Left lung (tissue), 10 donors: ENCODE data around the gene NANOG. TPM values are rescaled to one million over a fixed set of nuclear protein-coding genes. Genes with fewer than 3 reads are reported as not detected.
A peak's percentile ranks its signal among the peaks of the same experiment; 100 is the strongest.
"Not testable (repeated sequence)": the region's sequence is repeated elsewhere in the genome, so short reads cannot be mapped to it uniquely, and the experiment has no call there.

Source experiments
- ATAC-seq: fragments of 200-7000 bp; cut with Tn5 transposase; one replicate; pipeline ENCODE4 v1.9.1; 2020; ENCODE audit warnings: moderate library complexity
- DNase-seq, 4 donors: peaks; one replicate each; pipeline ENCODE4 v3.0.0-alpha.2; 2013 to 2020
- H3K27ac ChIP-seq, 2 donors: fragments of 200-600 bp; sonication (generic) in 1 of 2; one replicate each; pipeline versions ENCODE4 v1.5.0 to v1.8.0; 2020 to 2021
- H3K27me3 ChIP-seq, 2 donors: fragments of 200-600 bp; sonication (generic) in 1 of 2; one replicate each; pipeline versions ENCODE4 v1.5.0 to v1.8.0; 2020 to 2021
- H3K36me3 ChIP-seq, 2 donors: fragments of 200-600 bp; sonication (generic) in 1 of 2; one replicate each; pipeline versions ENCODE4 v1.5.0 to v1.8.0; 2020 to 2021
- H3K4me1 ChIP-seq, 2 donors: fragments of 200-600 bp; one replicate each; pipeline ENCODE4 v1.8.0; 2021
- H3K4me3 ChIP-seq, 2 donors: fragments of 200-600 bp; sonication (generic) in 1 of 2; one replicate each; pipeline versions ENCODE4 v1.5.0 to v1.8.0; 2020 to 2021; ENCODE audit warnings: mild to moderate bottlenecking in 1 of 2
- H3K9me3 ChIP-seq, 2 donors: fragments of 200-600 bp; sonication (generic) in 1 of 2; one replicate each; pipeline versions ENCODE4 v1.5.0 to v1.8.0; 2020 to 2021
- intact Hi-C, 2 donors: fragments of 100-400 bp; cut with DNase I; formaldehyde crosslinking; loops; one replicate each; pipeline versions ENCODE4 v1.11.2 to v1.14.2; 2022
- polyA plus RNA-seq, 6 donors: library from polyadenylated mRNA; unstranded; fragments of 120-200 nt; gene quantifications; one replicate each; pipeline ENCODE4 v1.2.1, GENCODE V29; 2013; ENCODE audit not compliant: insufficient read length in 6 of 6
- total RNA-seq, 2 donors: library from RNA; stranded (reverse); fragmentation: NEBNext Ultra II Directional; extraction: Animal tissue kit (Norgen Biotek cat#: 25700); gene quantifications; one replicate each; pipeline ENCODE4 v1.2.1, GENCODE V29; 2021
- TF ChIP-seq, protein P1 (sequence below), 2 donors: fragments of 200-600 bp; sonication (generic) in 1 of 2; IDR thresholded peaks; one replicate each; pipeline versions ENCODE4 v1.5.0 to v1.8.0; 2021; ENCODE audit warnings: antibody characterized with exemption in 2 of 2
- donor health status: DM: no; HTN: yes; CAD: no.
- donor health status: DM: no; HTN: no; CAD: no.

The NANOG gene
- total and polyA plus RNA-seq, 8 donors, result 0.06 to 0.39 (median 0.20) TPM

DNA sequence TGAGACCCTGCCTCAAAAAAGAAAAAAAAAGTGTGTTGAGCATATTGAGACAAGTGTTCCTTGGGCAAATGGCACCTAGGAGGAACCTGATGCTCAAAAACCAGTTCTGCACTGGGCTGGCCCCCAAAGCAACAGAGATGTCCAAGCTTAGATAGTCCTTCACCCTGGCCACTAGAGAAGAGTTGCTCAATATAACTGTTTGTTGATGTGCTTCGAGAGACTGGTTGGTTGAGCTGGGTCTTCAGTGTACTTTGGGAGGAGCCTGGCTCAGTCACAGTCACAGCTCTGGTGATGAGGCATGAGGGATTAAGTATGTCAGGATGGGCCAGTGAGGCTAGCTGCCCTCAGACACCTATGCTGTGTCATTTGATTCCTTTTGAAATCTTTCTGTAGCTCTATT is 45.5 kb downstream of the NANOG start:
- no peak for DNase-seq
- H3K36me3 ChIP-seq, result no peaks in the 10 kb centered on the region

GRCh38 chr12:7835116-7835515 is 45.9 kb downstream of the NANOG start:
- no peaks in the 10 kb centered on the region for H3K9me3 ChIP-seq
- H3K27me3 ChIP-seq, result no peaks in the 10 kb centered on the region
- DNase-seq (peak in 1 of 4 donors; percentile 76), ATAC-seq (no peak)
- H3K27ac ChIP-seq, result peak overlapping the region in 1 of 2 donors; percentile 59
- intact Hi-C loops, result no loop called here
- peaks cover 0 to 8% of the 10 kb centered on the region in 2 donors for H3K4me1 ChIP-seq
- H3K4me3 ChIP-seq, result no peak overlapping the region
- TF ChIP-seq, protein P1, sequence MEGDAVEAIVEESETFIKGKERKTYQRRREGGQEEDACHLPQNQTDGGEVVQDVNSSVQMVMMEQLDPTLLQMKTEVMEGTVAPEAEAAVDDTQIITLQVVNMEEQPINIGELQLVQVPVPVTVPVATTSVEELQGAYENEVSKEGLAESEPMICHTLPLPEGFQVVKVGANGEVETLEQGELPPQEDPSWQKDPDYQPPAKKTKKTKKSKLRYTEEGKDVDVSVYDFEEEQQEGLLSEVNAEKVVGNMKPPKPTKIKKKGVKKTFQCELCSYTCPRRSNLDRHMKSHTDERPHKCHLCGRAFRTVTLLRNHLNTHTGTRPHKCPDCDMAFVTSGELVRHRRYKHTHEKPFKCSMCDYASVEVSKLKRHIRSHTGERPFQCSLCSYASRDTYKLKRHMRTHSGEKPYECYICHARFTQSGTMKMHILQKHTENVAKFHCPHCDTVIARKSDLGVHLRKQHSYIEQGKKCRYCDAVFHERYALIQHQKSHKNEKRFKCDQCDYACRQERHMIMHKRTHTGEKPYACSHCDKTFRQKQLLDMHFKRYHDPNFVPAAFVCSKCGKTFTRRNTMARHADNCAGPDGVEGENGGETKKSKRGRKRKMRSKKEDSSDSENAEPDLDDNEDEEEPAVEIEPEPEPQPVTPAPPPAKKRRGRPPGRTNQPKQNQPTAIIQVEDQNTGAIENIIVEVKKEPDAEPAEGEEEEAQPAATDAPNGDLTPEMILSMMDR (IDR thresholded peaks at IDR 0.05), result no peak
- H3K36me3 ChIP-seq, result no peaks in the 10 kb centered on the region

More for the DNA sequence above, 45.5 kb downstream of the NANOG start:
- intact Hi-C loops, result no loop called here
- TF ChIP-seq, protein P1 (IDR thresholded peaks at IDR 0.05), result no peak
- Histone ChIP-seq H3K4me3 (no peak overlapping the region), H3K27me3 (no peaks in the 10 kb centered on the region), H3K4me1 (peaks cover 0 to 8% of the 10 kb centered on the region in 2 donors), H3K9me3 (no peaks in the 10 kb centered on the region), H3K27ac (peak overlapping the region in 1 of 2 donors; percentile 59)
- no peak for ATAC-seq

DNA sequence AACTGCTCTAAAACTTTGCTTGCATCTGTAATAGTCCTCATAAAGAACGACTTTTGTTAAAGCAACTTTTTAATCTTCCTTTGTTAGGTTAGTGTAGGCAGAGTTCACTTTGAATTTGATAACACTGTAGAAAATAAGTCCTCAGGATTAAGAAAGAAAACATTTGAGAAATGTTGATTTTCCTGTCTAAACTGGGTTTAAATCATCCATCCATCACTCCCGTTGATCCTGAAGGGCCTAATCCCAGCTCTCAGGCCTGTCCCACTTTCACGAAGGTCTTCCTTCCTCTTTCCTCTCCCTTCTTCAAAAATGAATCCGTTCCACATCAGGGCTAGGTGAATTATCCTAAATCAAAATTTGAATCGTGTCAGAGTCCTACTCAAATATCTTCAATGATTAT is 46.6 kb downstream of the NANOG start:
- DNase-seq (no peak), ATAC-seq (no peak)
- TF ChIP-seq, protein P1 (IDR thresholded peaks at IDR 0.05), result no peak
- Histone ChIP-seq H3K27me3 (no peaks in the 10 kb centered on the region), H3K4me1 (peaks cover 0 to 8% of the 10 kb centered on the region in 2 donors), H3K36me3 (no peaks in the 10 kb centered on the region), H3K4me3 (no peak overlapping the region), H3K27ac (peak overlapping the region in 1 of 2 donors; percentile 61), H3K9me3 (no peaks in the 10 kb centered on the region)
- intact Hi-C loops, result no loop called here

DNA sequence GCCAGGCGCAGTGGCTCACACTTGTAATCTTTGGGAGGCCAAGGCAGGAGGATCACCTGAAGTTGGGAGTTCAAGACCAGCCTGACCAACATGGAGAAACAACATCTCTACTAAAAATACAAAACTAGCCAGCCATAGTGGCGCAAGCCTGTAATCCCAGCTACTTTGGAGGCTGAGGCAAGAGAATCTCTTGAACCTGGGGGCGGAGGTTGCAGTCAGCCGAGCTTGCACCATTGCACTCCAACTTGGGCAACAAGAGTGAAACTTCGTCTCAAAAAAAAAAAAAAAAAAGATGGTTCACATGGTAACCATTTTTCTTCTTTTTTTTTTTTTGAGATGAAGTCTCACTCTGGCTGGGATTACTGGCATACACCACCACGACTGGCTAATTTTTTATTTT is 48.2 kb downstream of the NANOG start:
- DNase-seq (peak in 2 of 4 donors; percentile 56 to 89), ATAC-seq (no peak)
- no peaks in the 10 kb centered on the region for H3K9me3 ChIP-seq
- H3K4me3 ChIP-seq, result no peak overlapping the region
- TF ChIP-seq, protein P1 (IDR thresholded peaks at IDR 0.05), result no peak
- H3K27ac ChIP-seq, result peak overlapping the region in 1 of 2 donors; percentile 74
- H3K4me1 ChIP-seq, result peaks cover 0 to 8% of the 10 kb centered on the region in 2 donors
- H3K36me3 ChIP-seq, result no peaks in the 10 kb centered on the region
- H3K27me3 ChIP-seq, result no peaks in the 10 kb centered on the region
- intact Hi-C loops, result no loop called here

DNA sequence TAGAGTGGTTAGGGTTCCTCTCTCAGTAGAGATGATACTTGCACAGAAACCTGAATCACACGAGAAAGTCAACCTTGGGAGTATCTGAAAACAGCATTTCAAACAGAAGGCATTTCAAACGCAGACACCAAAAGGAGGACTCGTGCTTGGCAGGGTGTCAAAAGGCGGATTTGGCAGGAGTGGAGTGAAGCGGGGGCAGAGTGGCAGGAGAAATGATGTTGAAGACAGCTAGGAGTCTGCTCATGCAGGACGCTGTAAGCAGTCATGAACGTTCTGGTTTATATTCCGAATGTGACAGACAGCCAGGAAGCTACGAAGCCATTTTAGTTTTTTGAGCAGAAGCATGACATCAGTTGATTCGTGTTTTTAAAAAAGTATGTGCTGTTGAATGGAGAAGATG is 50.0 kb downstream of the NANOG start:
- H3K4me3 ChIP-seq, H3K27ac ChIP-seq, H3K27me3 ChIP-seq, H3K36me3 ChIP-seq, intact Hi-C loops, H3K4me1 ChIP-seq, H3K9me3 ChIP-seq: not testable (repeated sequence)
- DNase-seq, result peak in 1 of 4 donors; percentile 13
- peak; percentile 26 for ATAC-seq

- H3K27me3 ChIP-seq, H3K36me3 ChIP-seq, intact Hi-C loops, H3K4me3 ChIP-seq, ATAC-seq, H3K27ac ChIP-seq, H3K4me1 ChIP-seq, H3K9me3 ChIP-seq, DNase-seq: not testable (repeated sequence)
These were observed 50.6 kb downstream of the NANOG start for GRCh38 chr12:7839848-7840247.

- DNase-seq, intact Hi-C loops, H3K4me1 ChIP-seq, H3K9me3 ChIP-seq, H3K36me3 ChIP-seq, H3K27me3 ChIP-seq, H3K4me3 ChIP-seq, ATAC-seq: not testable (repeated sequence)
- H3K27ac ChIP-seq, result peak overlapping the region in 1 of 2 donors; percentile 76
These were observed 53.2 kb downstream of the NANOG start for GRCh38 chr12:7842444-7842843.

GRCh38 chr12:7843149-7843548 is 53.9 kb downstream of the NANOG start:
- DNase-seq, H3K4me3 ChIP-seq, H3K36me3 ChIP-seq, intact Hi-C loops, H3K27me3 ChIP-seq, H3K4me1 ChIP-seq, H3K9me3 ChIP-seq: not testable (repeated sequence)
- peak; percentile 63 for ATAC-seq
- peak overlapping the region in 1 of 2 donors; percentile 76 for H3K27ac ChIP-seq

DNA sequence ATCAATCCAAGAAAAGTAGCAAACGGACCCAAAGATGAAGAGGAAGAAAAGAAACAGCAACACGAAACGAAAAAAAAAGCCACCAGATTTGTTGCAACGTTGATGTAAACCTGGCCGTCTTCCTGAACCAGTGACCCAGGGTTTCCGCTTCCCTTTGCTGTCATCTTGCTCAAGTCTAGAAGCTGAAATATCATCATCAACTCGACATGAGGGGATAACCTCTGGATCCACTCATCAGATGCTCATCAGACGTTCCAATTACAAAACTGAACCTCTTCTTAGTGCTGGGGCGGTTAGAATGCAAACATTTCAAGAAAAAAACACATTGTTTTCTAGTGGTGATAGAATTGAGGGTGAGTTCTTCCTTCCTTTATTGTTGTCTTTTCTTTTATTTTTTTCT is 54.4 kb downstream of the NANOG start:
- H3K4me1 ChIP-seq, H3K4me3 ChIP-seq, H3K36me3 ChIP-seq, H3K9me3 ChIP-seq, intact Hi-C loops, H3K27me3 ChIP-seq: not testable (repeated sequence)
- peak in 1 of 4 donors; percentile 5 for DNase-seq
- ATAC-seq, result peak; percentile 61
- peak overlapping the region in 1 of 2 donors; percentile 79 for H3K27ac ChIP-seq
